Stimulated activated CD8-positive, alpha-beta memory T cell treated with anti-CD3 and anti-CD28 coated beads, Interleukin-12 subunit alpha, Interleukin-12 subunit beta, amount 100 ng/mL, for 24 hours (primary cell): ENCODE results near the gene FAF2.
"Not testable (repeated sequence)": the region's sequence is repeated elsewhere in the genome, so short reads cannot be mapped to it uniquely, and the experiment has no call there.

ENCODE experiments used
- DNase-seq: peaks from one replicate; pipeline ENCODE4 v3.0.0-alpha.2; 2020; ENCODE audit errors: extremely low read depth

FAF2 gene

GRCh38 chr5:176416965-176417364 is 31.2 kb upstream of the FAF2 start:
- DNase-seq = no peak

GRCh38 chr5:176418251-176418650 is 29.9 kb upstream of the FAF2 start:
- no peak for DNase-seq

- no peak for DNase-seq
Measured at GRCh38 chr5:176420086-176420485, 28.1 kb upstream of the FAF2 start.

- DNase-seq = no peak
Measured at GRCh38 chr5:176420972-176421544, 27.1 kb upstream of the FAF2 start.

- DNase-seq = no peak
Measured at GRCh38 chr5:176424181-176424580, 24.0 kb upstream of the FAF2 start.

GRCh38 chr5:176425138-176425537 is 23.0 kb upstream of the FAF2 start:
- DNase-seq = no peak

- no peak for DNase-seq
Measured at GRCh38 chr5:176425791-176426190, 22.4 kb upstream of the FAF2 start.

- no peak for DNase-seq
Measured at GRCh38 chr5:176426876-176427275, 21.3 kb upstream of the FAF2 start.

- no peak for DNase-seq
Measured at GRCh38 chr5:176427971-176428370, 20.2 kb upstream of the FAF2 start.

- no peak for DNase-seq
Measured at GRCh38 chr5:176429972-176430371, 18.2 kb upstream of the FAF2 start.

- no peak for DNase-seq
Measured at GRCh38 chr5:176432707-176433106, 15.5 kb upstream of the FAF2 start.

- DNase-seq = no peak
Measured at GRCh38 chr5:176436656-176437055, 11.5 kb upstream of the FAF2 start.

GRCh38 chr5:176438959-176439757 is 9.0 kb upstream of the FAF2 start:
- DNase-seq = no peak

GRCh38 chr5:176440927-176441706 is 7.1 kb upstream of the FAF2 start:
- DNase-seq = no peak

- DNase-seq = no peak
Measured at GRCh38 chr5:176441921-176442323, 6.3 kb upstream of the FAF2 start.

- not testable (repeated sequence) for DNase-seq
Measured at GRCh38 chr5:176442911-176443310, 5.3 kb upstream of the FAF2 start.

- DNase-seq = no peak
Measured at GRCh38 chr5:176444742-176445141, 3.4 kb upstream of the FAF2 start.

GRCh38 chr5:176446028-176446665 is 2.0 kb upstream of the FAF2 start:
- no peak for DNase-seq

- no peak for DNase-seq
Measured at GRCh38 chr5:176446884-176447590, 1.1 kb upstream of the FAF2 start.

- no peak for DNase-seq
Measured at GRCh38 chr5:176447591-176447977, 601 bp upstream of the FAF2 start.

GRCh38 chr5:176450077-176450476 is 1.9 kb downstream of the FAF2 start:
- DNase-seq = no peak
